Keratinocyte (primary cell): ENCODE measurements around the gene RNLS. TPM values are rescaled to one million over a fixed set of nuclear protein-coding genes. Genes with fewer than 3 reads are reported as not detected.

ENCODE experiments used
- DNase-seq: peaks from one replicate; pipeline ENCODE4 v3.0.0-alpha.2; 2011; ENCODE audit warnings: low read depth, missing footprints, low spot score
- FAIRE-seq: peaks from 2 replicates; lab custom pipeline; 2011; peaks lifted over from hg19 to GRCh38; lab: Jason Lieb, UNC
- H2AFZ ChIP-seq: 2 replicates; pipeline ENCODE4 v1.6.0; 2012; ENCODE audit warnings: low read length, control low read depth, inconsistent platforms; ENCODE audit not compliant: control insufficient read depth
- H3K27ac ChIP-seq: 2 replicates; pipeline ENCODE4 v1.5.1; 2011; ENCODE audit warnings: low read length; ENCODE audit not compliant: control insufficient read depth, insufficient read depth
- H3K27me3 ChIP-seq: 3 replicates; pipeline ENCODE4 v1.6.0; 2011; ENCODE audit warnings: low read length; ENCODE audit not compliant: control insufficient read depth, insufficient read depth; ENCODE audit errors: extremely low read depth
- H3K36me3 ChIP-seq, 2 experiments: 2 replicates in 1 of 2; 3 replicates in 1 of 2; pipeline ENCODE4 v1.5.1; 2011; ENCODE audit warnings: low read length in 2 of 2, mild to moderate bottlenecking in 1 of 2; ENCODE audit not compliant: control insufficient read depth in 2 of 2, insufficient read depth in 2 of 2; ENCODE audit errors: extremely low read depth in 1 of 2
- H3K4me1 ChIP-seq: 3 replicates; pipeline ENCODE4 v1.5.1; 2011; ENCODE audit warnings: low read length; ENCODE audit not compliant: control insufficient read depth, insufficient read depth; ENCODE audit errors: extremely low read depth
- H3K4me2 ChIP-seq: 3 replicates; pipeline ENCODE4 v1.6.0; 2011; ENCODE audit warnings: low read depth, low read length; ENCODE audit not compliant: control insufficient read depth, insufficient read depth; ENCODE audit errors: extremely low read depth
- H3K4me3 ChIP-seq, 3 experiments: fragments of 200-600 bp in 1 of 3; sonication (generic) in 1 of 3; 2 replicates in 2 of 3; 3 replicates in 1 of 3; pipeline ENCODE4 v1.5.1; 2011 to 2016; ENCODE audit warnings: low read length in 3 of 3, mild to moderate bottlenecking in 3 of 3, control low read depth in 2 of 3, inconsistent platforms in 1 of 3, low read depth in 1 of 3, mixed read lengths in 1 of 3, mixed run types in 1 of 3, moderate library complexity in 1 of 3; ENCODE audit not compliant: control insufficient read depth in 2 of 3, insufficient read depth in 2 of 3; ENCODE audit errors: extremely low read depth in 1 of 3
- H3K79me2 ChIP-seq: 2 replicates; pipeline ENCODE4 v1.6.0; 2012; ENCODE audit warnings: low read length; ENCODE audit not compliant: control insufficient read depth, insufficient read depth
- H3K9ac ChIP-seq: 3 replicates; pipeline ENCODE4 v1.6.0; 2011; ENCODE audit warnings: low read length; ENCODE audit not compliant: control insufficient read depth, insufficient read depth; ENCODE audit errors: extremely low read depth
- H3K9me1 ChIP-seq: 3 replicates; pipeline ENCODE4 v1.6.0; 2011; ENCODE audit warnings: low read length; ENCODE audit not compliant: control insufficient read depth, insufficient read depth; ENCODE audit errors: extremely low read depth
- H3K9me3 ChIP-seq: 2 replicates; pipeline ENCODE4 v1.5.1; 2012; ENCODE audit warnings: low read depth, low read length; ENCODE audit not compliant: control insufficient read depth
- H4K20me1 ChIP-seq: 3 replicates; pipeline ENCODE4 v1.6.0; 2011; ENCODE audit warnings: low read length; ENCODE audit not compliant: control insufficient read depth, insufficient read depth; ENCODE audit errors: extremely low read depth
- EZH2 ChIP-seq: IDR thresholded peaks from one replicate; pipeline ENCODE4 v1.6.1; 2012; ENCODE audit warnings: inconsistent platforms, mild to moderate bottlenecking, low read length, moderate library complexity
- dilution Hi-C: fragments of 300-500 bp; cut with MboI; formaldehyde crosslinking; loops from one replicate; pipeline ENCODE4 v1.7.0; 2020; ENCODE audit warnings: low sequenced_read_pairs; ENCODE audit not compliant: extremely low pct_ligation_motif_present
- polyA plus RNA-seq, 5 experiments: library from polyadenylated mRNA; depleted of rRNA in 3 of 5; stranded (reverse) in 3 of 5; stranded (forward) in 1 of 5; unstranded in 1 of 5; fragments of >200 nt; gene quantifications; 1 replicate in 1 of 5; 2 replicates in 3 of 5; 3 replicates in 1 of 5; pipeline versions ENCODE4 v1.2.1 to v1.2.3, GENCODE V29; 2011 to 2012; ENCODE audit warnings: missing spikeins in 2 of 5, low read depth in 1 of 5, low replicate concordance in 1 of 5
- TF ChIP-seq, protein P1 (sequence below), 3 experiments: IDR thresholded peaks in 1 of 3; conservative IDR thresholded peaks in 1 of 3; optimal IDR thresholded peaks in 1 of 3; 2 replicates in 2 of 3; 3 replicates in 1 of 3; pipeline versions ENCODE3 to v1.5.1; 2011; ENCODE audit warnings: low read length in 3 of 3, mild to moderate bottlenecking in 3 of 3, moderate library complexity in 2 of 3, control low read depth in 1 of 3, inconsistent platforms in 1 of 3; ENCODE audit not compliant: insufficient read depth in 2 of 3; ENCODE audit errors: extremely low read depth in 1 of 3

RNLS gene
- polyA plus RNA-seq, 1 donor (not counting 4 experiments of a cell fraction or from before 2014, with no cell fraction given), result 6.8 TPM

GRCh38 chr10:88372051-88372715 lies 210.9 kb downstream of the RNLS start:
- H3K4me1 ChIP-seq, result no peaks in the 10 kb centered on the region
- no peaks in the 10 kb centered on the region for H3K9me3 ChIP-seq
- H3K9ac ChIP-seq, result no peak overlapping the region
- H3K4me2 ChIP-seq, result no peak overlapping the region
- dilution Hi-C loops, result no loop called here
- no peaks in the 10 kb centered on the region for H3K9me1 ChIP-seq
- H4K20me1 ChIP-seq, result no peaks in the 10 kb centered on the region
- TF ChIP-seq, protein P1, sequence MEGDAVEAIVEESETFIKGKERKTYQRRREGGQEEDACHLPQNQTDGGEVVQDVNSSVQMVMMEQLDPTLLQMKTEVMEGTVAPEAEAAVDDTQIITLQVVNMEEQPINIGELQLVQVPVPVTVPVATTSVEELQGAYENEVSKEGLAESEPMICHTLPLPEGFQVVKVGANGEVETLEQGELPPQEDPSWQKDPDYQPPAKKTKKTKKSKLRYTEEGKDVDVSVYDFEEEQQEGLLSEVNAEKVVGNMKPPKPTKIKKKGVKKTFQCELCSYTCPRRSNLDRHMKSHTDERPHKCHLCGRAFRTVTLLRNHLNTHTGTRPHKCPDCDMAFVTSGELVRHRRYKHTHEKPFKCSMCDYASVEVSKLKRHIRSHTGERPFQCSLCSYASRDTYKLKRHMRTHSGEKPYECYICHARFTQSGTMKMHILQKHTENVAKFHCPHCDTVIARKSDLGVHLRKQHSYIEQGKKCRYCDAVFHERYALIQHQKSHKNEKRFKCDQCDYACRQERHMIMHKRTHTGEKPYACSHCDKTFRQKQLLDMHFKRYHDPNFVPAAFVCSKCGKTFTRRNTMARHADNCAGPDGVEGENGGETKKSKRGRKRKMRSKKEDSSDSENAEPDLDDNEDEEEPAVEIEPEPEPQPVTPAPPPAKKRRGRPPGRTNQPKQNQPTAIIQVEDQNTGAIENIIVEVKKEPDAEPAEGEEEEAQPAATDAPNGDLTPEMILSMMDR (optimal IDR thresholded peaks at IDR 0.05 in 1 of 3, IDR thresholded peaks at IDR 0.05 in 1 of 3, conservative IDR thresholded peaks at IDR 0.05 in 1 of 3; ENCODE audit: extremely low read depth in 1 of 3, insufficient read depth in 2 of 3, low read length in 3 of 3), result no peak
- TF ChIP-seq EZH2, result no peak
- H3K27me3 ChIP-seq, result no peaks in the 10 kb centered on the region
- no peaks in the 10 kb centered on the region for H3K36me3 ChIP-seq
- H3K4me3 ChIP-seq, result no peak overlapping the region
- DNase-seq, result no peak
- H3K27ac ChIP-seq, result no peak overlapping the region
- no peak for FAIRE-seq
- H3K79me2 ChIP-seq, result no peaks in the 10 kb centered on the region
- H2AFZ ChIP-seq, result no peak overlapping the region

DNA sequence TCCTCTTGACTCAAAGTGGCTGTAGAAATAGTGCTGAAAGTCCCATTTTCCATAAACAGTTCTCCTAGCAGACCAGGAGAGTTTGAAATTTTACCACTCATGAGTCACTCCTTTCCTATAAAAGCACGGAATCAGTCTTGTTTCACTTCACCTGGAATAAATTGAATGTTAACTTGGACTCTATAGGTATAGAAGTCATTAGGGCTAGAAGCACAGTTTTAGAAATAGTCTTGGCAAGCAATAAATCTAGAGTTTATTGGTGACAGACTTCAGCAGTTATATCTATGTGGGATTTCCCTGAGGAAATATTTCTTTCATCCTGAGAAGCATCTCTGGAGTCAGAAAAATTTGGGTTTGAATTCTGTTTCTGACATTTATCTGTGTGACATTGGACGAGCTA lies 212.4 kb downstream of the RNLS start:
- FAIRE-seq (no peak), DNase-seq (no peak)
- TF ChIP-seq, protein P1 (optimal IDR thresholded peaks at IDR 0.05 in 1 of 3, IDR thresholded peaks at IDR 0.05 in 1 of 3, conservative IDR thresholded peaks at IDR 0.05 in 1 of 3; ENCODE audit: extremely low read depth in 1 of 3, insufficient read depth in 2 of 3, low read length in 3 of 3), result no peak
- no peak for TF ChIP-seq EZH2
- H3K9me3 ChIP-seq, result no peaks in the 10 kb centered on the region
- no peaks in the 10 kb centered on the region for H3K4me1 ChIP-seq
- H3K27me3 ChIP-seq, result no peaks in the 10 kb centered on the region
- H3K27ac ChIP-seq, result no peak overlapping the region
- no peak overlapping the region for H3K4me2 ChIP-seq
- no peak overlapping the region for H2AFZ ChIP-seq
- no peak overlapping the region for H3K9ac ChIP-seq
- no peaks in the 10 kb centered on the region for H3K9me1 ChIP-seq
- H4K20me1 ChIP-seq, result no peaks in the 10 kb centered on the region
- H3K36me3 ChIP-seq, result no peaks in the 10 kb centered on the region
- no peaks in the 10 kb centered on the region for H3K79me2 ChIP-seq
- dilution Hi-C loops, result no loop called here
- no peak overlapping the region for H3K4me3 ChIP-seq
